SK-N-SH treated with all-trans-retinoic acid at 6 μM for 48 hours (cell line): ENCODE data around the gene PIK3R5.

Experiments used
- ATAC-seq: fragments of 200-7000 bp; cut with Tn5 transposase; 3 replicates; pipeline ENCODE4 v1.9.1; 2020; ENCODE audit warnings: mild to moderate bottlenecking, moderate library complexity
- ARNTL ChIP-seq: fragments of 450-650 bp; formaldehyde crosslinking; IDR thresholded peaks from 2 replicates; pipeline ENCODE4 v1.5.0; 2020; ENCODE audit warnings: low read depth, mild to moderate bottlenecking, moderate library complexity, borderline replicate concordance
- BACH2 ChIP-seq: fragments of 250-450 bp; sonication (Bioruptor Pico); IDR thresholded peaks from 2 replicates; pipeline ENCODE4 v1.9.0; 2021; ENCODE audit warnings: mild to moderate bottlenecking, borderline replicate concordance
- CREB5 ChIP-seq: fragments of 250-450 bp; sonication (Bioruptor Pico); IDR thresholded peaks from 2 replicates; pipeline ENCODE4 v1.5.1; 2020; ENCODE audit warnings: low read depth, mild to moderate bottlenecking, moderate library complexity
- CSDC2 ChIP-seq: fragments of 250-450 bp; sonication (Bioruptor Pico); IDR thresholded peaks from 2 replicates; pipeline ENCODE4 v1.5.0; 2020; ENCODE audit warnings: mild to moderate bottlenecking, moderate library complexity
- CSRNP3 ChIP-seq: fragments of 250-450 bp; sonication (Bioruptor Pico); IDR thresholded peaks from 2 replicates; pipeline ENCODE4 v1.5.1; 2021; ENCODE audit warnings: mild to moderate bottlenecking, moderate library complexity
- ESRRG ChIP-seq: fragments of 250-450 bp; sonication (Bioruptor Pico); IDR thresholded peaks from 2 replicates; pipeline ENCODE4 v1.6.1; 2021; ENCODE audit warnings: mild to moderate bottlenecking
- ISL1 ChIP-seq: fragments of 250-450 bp; sonication (Bioruptor Pico); IDR thresholded peaks from 2 replicates; pipeline ENCODE4 v2.1.2; 2022; ENCODE audit warnings: mild to moderate bottlenecking, moderate library complexity
- OSR1 ChIP-seq: fragments of 250-450 bp; sonication (Bioruptor Pico); IDR thresholded peaks from 2 replicates; pipeline ENCODE4 v1.8.0; 2022; ENCODE audit warnings: moderate library complexity, mild to moderate bottlenecking, inconsistent platforms
- PATZ1 ChIP-seq: fragments of 250-450 bp; sonication (Bioruptor Pico); IDR thresholded peaks from 2 replicates; pipeline ENCODE4 v1.8.0; 2020; ENCODE audit warnings: mild to moderate bottlenecking, moderate library complexity, borderline replicate concordance
- PPARA ChIP-seq: fragments of 250-450 bp; sonication (Bioruptor Pico); IDR thresholded peaks from 2 replicates; pipeline ENCODE4 v1.5.0; 2020; ENCODE audit warnings: mild to moderate bottlenecking, borderline replicate concordance
- RARB ChIP-seq: fragments of 250-450 bp; sonication (Bioruptor Pico); IDR thresholded peaks from 2 replicates; pipeline ENCODE4 v1.8.0; 2021; ENCODE audit warnings: mild to moderate bottlenecking, moderate library complexity
- SNAI2 ChIP-seq: fragments of 250-450 bp; sonication (Bioruptor Pico); IDR thresholded peaks from 2 replicates; pipeline ENCODE4 v1.5.0; 2020; ENCODE audit warnings: mild to moderate bottlenecking, moderate library complexity
- TCF4 ChIP-seq: fragments of 250-450 bp; sonication (Bioruptor Pico); IDR thresholded peaks from 2 replicates; pipeline ENCODE4 v1.8.0; 2021; ENCODE audit warnings: mild to moderate bottlenecking, moderate library complexity, borderline replicate concordance
- TSHZ2 ChIP-seq: fragments of 250-450 bp; sonication (Bioruptor Pico); IDR thresholded peaks from 2 replicates; pipeline ENCODE4 v1.5.0; 2020; ENCODE audit warnings: mild to moderate bottlenecking, moderate library complexity
- ZC3H10 ChIP-seq: fragments of 250-450 bp; sonication (Bioruptor Pico); IDR thresholded peaks from 2 replicates; pipeline ENCODE4 v1.5.1; 2021; ENCODE audit warnings: mild to moderate bottlenecking, moderate library complexity
- ZFP3 ChIP-seq: fragments of 250-450 bp; sonication (Bioruptor Pico); IDR thresholded peaks from 2 replicates; pipeline ENCODE4 v1.5.0; 2020; ENCODE audit warnings: mild to moderate bottlenecking, moderate library complexity
- ZFP30 ChIP-seq: fragments of 450-650 bp; formaldehyde crosslinking; IDR thresholded peaks from 2 replicates; pipeline ENCODE4 v1.5.0; 2022; ENCODE audit warnings: mild to moderate bottlenecking, moderate library complexity
- ZNF565 ChIP-seq: fragments of 450-650 bp; formaldehyde crosslinking; conservative IDR thresholded peaks from 2 replicates; pipeline ENCODE4 v1.5.0; 2020; ENCODE audit warnings: low read depth, mild to moderate bottlenecking, moderate library complexity
- ZNF8 ChIP-seq: fragments of 450-650 bp; formaldehyde crosslinking; IDR thresholded peaks from 2 replicates; pipeline ENCODE4 v1.5.0; 2020; ENCODE audit warnings: mild to moderate bottlenecking, moderate library complexity

The PIK3R5 gene

GRCh38 chr17:8941520-8941919 lies 24.0 kb downstream of the PIK3R5 start:
- no peak for ATAC-seq

GRCh38 chr17:8940866-8941471 lies 24.5 kb downstream of the PIK3R5 start:
- TF ChIP-seq TSHZ2 (CRISPR knock-in tag): no peak
- no peak for TF ChIP-seq ZFP3 (CRISPR knock-in tag)
- TF ChIP-seq ZFP30: no peak
- TF ChIP-seq BACH2 (CRISPR knock-in tag): no peak
- no peak for TF ChIP-seq CSDC2 (CRISPR knock-in tag)
- TF ChIP-seq PPARA (CRISPR knock-in tag): no peak
- TF ChIP-seq ISL1 (CRISPR knock-in tag): no peak
- no peak for ATAC-seq

More at GRCh38 chr17:8941520-8941919, 24.0 kb downstream of the PIK3R5 start:
- TF ChIP-seq ARNTL (CRISPR knock-in tag) (no peak), CREB5 (CRISPR knock-in tag) (no peak), ESRRG (CRISPR knock-in tag) (no peak), CSDC2 (CRISPR knock-in tag) (no peak), ISL1 (CRISPR knock-in tag) (no peak), ZNF8 (CRISPR knock-in tag) (no peak), ZFP3 (CRISPR knock-in tag) (no peak), RARB (CRISPR knock-in tag) (no peak), PPARA (CRISPR knock-in tag) (no peak), ZFP30 (no peak), PATZ1 (CRISPR knock-in tag) (no peak), BACH2 (CRISPR knock-in tag) (no peak), OSR1 (CRISPR knock-in tag) (no peak), ZC3H10 (no peak), TCF4 (no peak), ZNF565 (no peak), TSHZ2 (CRISPR knock-in tag) (no peak), SNAI2 (no peak), CSRNP3 (CRISPR knock-in tag) (no peak)
